SU-DHL-6 (cell line): ENCODE data around the gene HS3ST6.

ENCODE experiments used
- EZH2phosphoT487 ChIP-seq: fragments of 200-600 bp; sonication (generic), shearing (Covaris generic); conservative IDR thresholded peaks from 2 replicates; pipeline ENCODE4 v1.6.1; 2018; ENCODE audit warnings: mild to moderate bottlenecking, antibody characterized with exemption, low read length, moderate library complexity, mixed read lengths
- TF ChIP-seq, protein P1 (sequence below): fragments of 200-600 bp; sonication (generic); IDR thresholded peaks from one replicate; pipeline ENCODE4 v1.5.1; 2017; ENCODE audit warnings: antibody characterized with exemption, mild to moderate bottlenecking, low read length, moderate library complexity; ENCODE audit not compliant: insufficient read depth, poor library complexity, severe bottlenecking

DNA sequence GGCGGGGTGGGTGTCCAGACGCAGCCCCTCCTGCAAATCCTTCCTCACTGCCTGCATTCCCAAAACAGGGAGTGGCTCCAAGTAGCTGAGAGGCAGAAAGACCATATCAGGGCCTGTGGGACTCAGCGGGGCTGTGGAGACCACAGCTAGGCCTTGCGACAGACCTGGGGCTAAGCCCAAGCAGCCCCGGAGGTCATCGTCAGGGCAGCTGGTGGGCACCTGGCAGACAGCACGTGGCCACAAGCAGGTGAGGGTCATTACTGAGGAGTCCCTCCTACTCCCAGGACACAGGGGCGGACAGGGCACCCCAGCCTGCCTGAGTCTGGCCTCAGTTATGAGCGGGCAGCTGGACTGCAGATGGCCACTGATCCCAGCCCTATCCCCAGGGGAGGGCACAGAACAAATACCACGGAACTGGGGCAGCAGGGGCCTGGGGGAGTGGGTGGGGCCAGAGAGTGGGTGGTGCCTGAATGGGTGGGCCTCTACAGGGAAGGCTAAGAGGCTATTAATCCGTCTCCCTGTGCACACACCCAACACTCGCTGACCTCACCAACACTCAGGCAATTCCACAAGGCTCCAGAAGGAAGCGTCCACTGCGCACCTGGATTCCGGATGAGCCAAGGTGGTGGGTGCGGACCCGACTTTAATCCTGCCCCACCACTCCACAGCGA, 8.5 kb downstream of the HS3ST6 start:
- TF ChIP-seq, protein P1, sequence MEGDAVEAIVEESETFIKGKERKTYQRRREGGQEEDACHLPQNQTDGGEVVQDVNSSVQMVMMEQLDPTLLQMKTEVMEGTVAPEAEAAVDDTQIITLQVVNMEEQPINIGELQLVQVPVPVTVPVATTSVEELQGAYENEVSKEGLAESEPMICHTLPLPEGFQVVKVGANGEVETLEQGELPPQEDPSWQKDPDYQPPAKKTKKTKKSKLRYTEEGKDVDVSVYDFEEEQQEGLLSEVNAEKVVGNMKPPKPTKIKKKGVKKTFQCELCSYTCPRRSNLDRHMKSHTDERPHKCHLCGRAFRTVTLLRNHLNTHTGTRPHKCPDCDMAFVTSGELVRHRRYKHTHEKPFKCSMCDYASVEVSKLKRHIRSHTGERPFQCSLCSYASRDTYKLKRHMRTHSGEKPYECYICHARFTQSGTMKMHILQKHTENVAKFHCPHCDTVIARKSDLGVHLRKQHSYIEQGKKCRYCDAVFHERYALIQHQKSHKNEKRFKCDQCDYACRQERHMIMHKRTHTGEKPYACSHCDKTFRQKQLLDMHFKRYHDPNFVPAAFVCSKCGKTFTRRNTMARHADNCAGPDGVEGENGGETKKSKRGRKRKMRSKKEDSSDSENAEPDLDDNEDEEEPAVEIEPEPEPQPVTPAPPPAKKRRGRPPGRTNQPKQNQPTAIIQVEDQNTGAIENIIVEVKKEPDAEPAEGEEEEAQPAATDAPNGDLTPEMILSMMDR: no peak
- TF ChIP-seq EZH2phosphoT487: no peak
